Ishikawa (cell line): Measurements from ENCODE around the gene ANO4.

Source experiments
- EGR1 ChIP-seq: IDR thresholded peaks from 2 replicates; pipeline ENCODE4 v1.6.1; 2012
- EP300 ChIP-seq: IDR thresholded peaks from 2 replicates; pipeline ENCODE4 v1.6.1; 2012; ENCODE audit warnings: borderline replicate concordance
- FOXM1 ChIP-seq: IDR thresholded peaks from 2 replicates; pipeline ENCODE4 v1.6.1; 2012; ENCODE audit warnings: low read depth, borderline replicate concordance
- MAX ChIP-seq: IDR thresholded peaks from 2 replicates; pipeline ENCODE4 v1.6.1; 2012
- NFIC ChIP-seq: IDR thresholded peaks from 2 replicates; pipeline ENCODE4 v1.6.1; 2012
- RAD21 ChIP-seq: IDR thresholded peaks from 2 replicates; pipeline ENCODE4 v1.6.1; 2012; ENCODE audit warnings: low read depth
- REST ChIP-seq: IDR thresholded peaks from 2 replicates; pipeline ENCODE4 v1.6.1; 2012; ENCODE audit warnings: low read depth, mild to moderate bottlenecking
- TAF1 ChIP-seq: IDR thresholded peaks from 2 replicates; pipeline ENCODE4 v1.6.1; 2012; ENCODE audit warnings: low read depth, mild to moderate bottlenecking
- TCF12 ChIP-seq: IDR thresholded peaks from 2 replicates; pipeline ENCODE4 v1.6.1; 2012; ENCODE audit warnings: low read depth
- YY1 ChIP-seq: IDR thresholded peaks from 2 replicates; pipeline ENCODE4 v1.6.1; 2012; ENCODE audit warnings: low read depth

GRCh38 chr12:101068402-101068801 lies 273.8 kb downstream of the ANO4 start:
- TF ChIP-seq NFIC (no peak), EP300 (no peak), MAX (no peak), RAD21 (no peak), FOXM1 (no peak), YY1 (no peak), EGR1 (no peak), REST (no peak), TAF1 (no peak), TCF12 (no peak)
